CD4-positive, alpha-beta T cell treated with Interferon gamma for 1 hour (primary cell): ENCODE results near the gene MB21D2.
"Not testable (repeated sequence)": the region's sequence is repeated elsewhere in the genome, so short reads cannot be mapped to it uniquely, and the experiment has no call there.

Experiments used
- DNase-seq: peaks from one replicate; pipeline ENCODE4 v3.0.0-alpha.2; 2020

MB21D2 gene

GRCh38 chr3:192917404-192918274 is at the start of gene MB21D2:
MB21D2 (minus strand) TSS chr3:192917856; CDS start chr3:192917840, 16 bp downstream.
- DNase-seq: peak; percentile 35

GRCh38 chr3:192964959-192965719 is 47.5 kb upstream of the MB21D2 start:
- DNase-seq: not testable (repeated sequence)

GRCh38 chr3:192959773-192960172 is 42.1 kb upstream of the MB21D2 start:
- DNase-seq: no peak

GRCh38 chr3:192958219-192958872 is 40.7 kb upstream of the MB21D2 start:
- no peak for DNase-seq

GRCh38 chr3:192957441-192958021 is 39.9 kb upstream of the MB21D2 start:
- DNase-seq: peak; percentile 53

- DNase-seq: no peak
Measured at GRCh38 chr3:192953926-192954325, 36.3 kb upstream of the MB21D2 start.

GRCh38 chr3:192947421-192947820 is 29.8 kb upstream of the MB21D2 start:
- DNase-seq: no peak

- no peak for DNase-seq
Measured at GRCh38 chr3:192943393-192943792, 25.7 kb upstream of the MB21D2 start.

- no peak for DNase-seq
Measured at GRCh38 chr3:192942625-192943024, 25.0 kb upstream of the MB21D2 start.

GRCh38 chr3:192940129-192940528 is 22.5 kb upstream of the MB21D2 start:
- no peak for DNase-seq

GRCh38 chr3:192935441-192935840 is 17.8 kb upstream of the MB21D2 start:
- no peak for DNase-seq

GRCh38 chr3:192933779-192934460 is 16.3 kb upstream of the MB21D2 start:
- no peak for DNase-seq

- DNase-seq: no peak
Measured at GRCh38 chr3:192933259-192933658, 15.6 kb upstream of the MB21D2 start.

- no peak for DNase-seq
Measured at GRCh38 chr3:192931825-192932224, 14.2 kb upstream of the MB21D2 start.

GRCh38 chr3:192930577-192930976 is 12.9 kb upstream of the MB21D2 start:
- DNase-seq: no peak

GRCh38 chr3:192929755-192930547 is 12.3 kb upstream of the MB21D2 start:
- no peak for DNase-seq

- DNase-seq: no peak
Measured at GRCh38 chr3:192929146-192929545, 11.5 kb upstream of the MB21D2 start.

GRCh38 chr3:192928720-192929119 is 11.1 kb upstream of the MB21D2 start:
- no peak for DNase-seq

GRCh38 chr3:192928016-192928415 is 10.4 kb upstream of the MB21D2 start:
- DNase-seq: no peak

- DNase-seq: no peak
Measured at GRCh38 chr3:192927016-192927415, 9.4 kb upstream of the MB21D2 start.

GRCh38 chr3:192923731-192924130 is 6.1 kb upstream of the MB21D2 start:
- DNase-seq: no peak

GRCh38 chr3:192921793-192922192 is 4.1 kb upstream of the MB21D2 start:
- no peak for DNase-seq
